GM21360 (cell line): ENCODE results near the gene GRIK4.

ENCODE experiments used
- ATAC-seq: cut with Tn5 transposase; IDR thresholded peaks from one replicate; pipeline ENCODE4 v1.9.1; 2021; ENCODE audit warnings: mild to moderate bottlenecking, moderate library complexity; ENCODE audit not compliant: unreplicated experiment

The GRIK4 gene

DNA sequence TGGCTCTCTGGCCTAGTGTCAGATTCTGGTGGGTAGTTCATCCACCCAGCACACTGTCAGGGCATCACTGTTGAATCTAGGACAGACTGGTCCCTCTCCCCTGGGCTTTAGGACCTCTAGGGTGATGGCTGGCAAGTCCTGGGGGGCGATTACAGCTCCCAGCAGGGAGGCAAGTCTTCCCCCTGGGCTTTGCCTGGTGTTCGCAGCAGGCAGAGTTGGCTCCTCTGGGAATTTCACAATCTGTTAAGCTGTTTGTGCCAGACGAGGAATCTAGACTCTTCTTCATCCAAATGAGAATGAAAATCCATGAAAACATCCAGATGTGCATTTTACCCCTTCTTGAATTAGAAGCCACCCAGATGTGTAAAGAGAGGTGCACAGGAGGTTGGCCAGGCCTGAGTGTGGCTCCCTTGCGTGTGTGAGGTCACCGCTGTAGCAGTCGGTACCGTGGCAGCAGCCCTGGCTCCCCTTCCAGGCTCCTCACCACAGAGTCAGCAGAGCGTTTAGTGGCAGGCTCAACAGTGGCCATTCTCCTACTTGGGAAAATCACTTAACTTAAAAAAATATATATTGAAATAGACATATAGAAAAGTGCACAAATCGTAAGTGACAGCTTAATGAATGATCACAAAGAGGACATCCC, 412.4 kb downstream of the GRIK4 start:
- no peak for ATAC-seq

DNA sequence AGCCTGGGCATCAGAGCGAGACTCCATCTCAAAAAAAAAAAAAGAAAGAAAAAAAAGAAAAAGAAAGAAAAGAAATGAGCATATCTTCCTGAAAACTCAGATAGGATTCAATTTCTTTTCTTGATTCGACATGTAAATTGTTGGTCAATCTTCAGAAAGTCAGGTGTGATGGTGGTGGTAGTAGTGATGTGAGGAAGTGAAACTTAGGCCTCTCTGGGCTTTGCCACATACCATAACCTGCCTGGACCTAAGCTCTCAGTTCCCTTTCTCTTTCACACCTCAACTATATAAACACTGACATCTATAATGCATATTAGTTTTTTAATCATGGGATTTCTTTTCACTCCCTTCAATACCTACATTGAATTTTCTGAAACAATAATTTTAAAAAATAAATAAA, 414.4 kb downstream of the GRIK4 start:
- ATAC-seq = peak; percentile 97

- no peak for ATAC-seq
These were observed 417.1 kb downstream of the GRIK4 start for GRCh38 chr11:120928627-120929026.

- ATAC-seq = no peak
These were observed 417.5 kb downstream of the GRIK4 start for GRCh38 chr11:120929090-120929489.

- ATAC-seq = no peak
These were observed 418.2 kb downstream of the GRIK4 start for GRCh38 chr11:120929664-120930154.

- ATAC-seq = no peak
These were observed 419.7 kb downstream of the GRIK4 start for GRCh38 chr11:120931057-120931779.

GRCh38 chr11:120932305-120932915, 420.9 kb downstream of the GRIK4 start:
- no peak for ATAC-seq

GRCh38 chr11:120936356-120936755, 424.8 kb downstream of the GRIK4 start:
- no peak for ATAC-seq

GRCh38 chr11:120937501-120937900, 426.0 kb downstream of the GRIK4 start:
- no peak for ATAC-seq

DNA sequence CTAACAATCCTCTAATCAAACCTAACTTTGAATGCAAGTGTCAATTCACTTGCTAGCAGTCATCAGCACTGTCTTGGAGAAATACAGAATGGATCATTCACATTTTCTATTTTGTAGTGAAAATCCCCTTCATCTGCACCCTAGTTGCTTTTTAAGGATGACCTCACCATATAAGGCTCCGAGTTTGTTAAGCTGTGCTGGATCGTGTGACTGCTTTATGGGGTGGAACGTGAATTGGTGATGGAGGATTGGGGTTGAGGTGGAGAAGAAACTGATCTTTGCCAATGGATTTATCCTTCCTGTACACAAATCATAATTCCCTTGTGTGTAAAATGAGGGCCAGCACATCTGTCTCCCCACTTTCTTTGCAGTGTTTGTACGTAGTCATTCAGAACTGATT, 426.7 kb downstream of the GRIK4 start:
- ATAC-seq = no peak

- no peak for ATAC-seq
These were observed 428.8 kb downstream of the GRIK4 start for GRCh38 chr11:120940160-120940848.

DNA sequence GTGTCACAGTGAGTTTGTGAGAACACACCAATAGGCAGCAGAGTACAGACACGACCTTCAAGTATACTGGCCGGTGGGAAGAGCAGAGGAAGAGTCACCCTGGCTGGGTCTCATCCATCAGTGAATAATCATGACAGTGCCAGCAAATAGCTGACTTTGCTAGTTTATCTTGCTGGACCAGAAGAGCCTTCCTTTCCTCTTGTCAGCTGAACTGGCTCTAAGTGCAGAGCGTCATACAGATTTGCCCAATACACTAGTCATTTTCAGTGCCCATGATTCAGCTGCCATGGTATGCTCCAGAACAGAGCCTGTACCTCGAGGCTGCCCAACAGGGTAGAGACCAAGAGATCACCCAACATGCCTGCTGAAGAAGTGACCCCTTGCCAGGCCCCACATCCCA, 429.5 kb downstream of the GRIK4 start:
- no peak for ATAC-seq

DNA sequence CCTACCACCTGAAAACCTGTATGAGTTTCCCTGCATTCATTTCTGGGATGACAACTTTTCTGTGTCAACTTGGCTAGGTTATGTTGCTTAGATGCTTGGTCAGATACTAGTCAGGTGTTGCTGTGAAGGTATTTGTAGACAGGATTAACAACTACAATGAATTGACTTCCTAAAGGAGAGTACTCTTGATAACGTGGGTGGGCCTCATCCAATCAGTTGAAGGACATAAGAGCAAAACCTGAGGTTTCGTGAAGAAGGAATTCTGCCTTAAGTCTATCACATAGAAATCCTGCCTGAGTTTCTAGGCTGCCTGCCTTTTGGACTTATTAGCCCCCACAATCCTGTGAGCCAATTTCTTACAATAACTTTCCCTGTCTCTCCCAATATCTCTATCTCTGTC, 431.2 kb downstream of the GRIK4 start:
- no peak for ATAC-seq

GRCh38 chr11:120945042-120945441, 433.5 kb downstream of the GRIK4 start:
- no peak for ATAC-seq

DNA sequence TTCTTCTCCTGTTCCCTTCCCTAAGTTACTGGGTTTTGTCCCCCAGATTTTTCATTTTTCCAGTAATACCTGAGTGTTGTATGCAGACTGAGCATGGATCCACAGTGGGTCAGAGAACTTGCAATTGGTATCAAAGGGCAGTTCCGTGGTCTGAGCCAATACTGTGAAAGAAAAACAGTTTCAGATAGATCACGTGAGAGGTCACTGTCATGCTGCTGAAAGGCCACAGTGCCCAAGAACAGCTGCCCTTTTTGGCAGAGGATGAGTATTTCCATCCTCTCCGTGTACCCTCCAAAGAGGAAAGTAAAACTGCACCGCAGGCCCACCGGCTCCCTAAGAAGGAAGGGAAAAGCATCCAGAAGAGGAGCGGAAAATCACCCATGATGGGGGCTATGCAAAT, 439.3 kb downstream of the GRIK4 start:
- ATAC-seq = no peak

DNA sequence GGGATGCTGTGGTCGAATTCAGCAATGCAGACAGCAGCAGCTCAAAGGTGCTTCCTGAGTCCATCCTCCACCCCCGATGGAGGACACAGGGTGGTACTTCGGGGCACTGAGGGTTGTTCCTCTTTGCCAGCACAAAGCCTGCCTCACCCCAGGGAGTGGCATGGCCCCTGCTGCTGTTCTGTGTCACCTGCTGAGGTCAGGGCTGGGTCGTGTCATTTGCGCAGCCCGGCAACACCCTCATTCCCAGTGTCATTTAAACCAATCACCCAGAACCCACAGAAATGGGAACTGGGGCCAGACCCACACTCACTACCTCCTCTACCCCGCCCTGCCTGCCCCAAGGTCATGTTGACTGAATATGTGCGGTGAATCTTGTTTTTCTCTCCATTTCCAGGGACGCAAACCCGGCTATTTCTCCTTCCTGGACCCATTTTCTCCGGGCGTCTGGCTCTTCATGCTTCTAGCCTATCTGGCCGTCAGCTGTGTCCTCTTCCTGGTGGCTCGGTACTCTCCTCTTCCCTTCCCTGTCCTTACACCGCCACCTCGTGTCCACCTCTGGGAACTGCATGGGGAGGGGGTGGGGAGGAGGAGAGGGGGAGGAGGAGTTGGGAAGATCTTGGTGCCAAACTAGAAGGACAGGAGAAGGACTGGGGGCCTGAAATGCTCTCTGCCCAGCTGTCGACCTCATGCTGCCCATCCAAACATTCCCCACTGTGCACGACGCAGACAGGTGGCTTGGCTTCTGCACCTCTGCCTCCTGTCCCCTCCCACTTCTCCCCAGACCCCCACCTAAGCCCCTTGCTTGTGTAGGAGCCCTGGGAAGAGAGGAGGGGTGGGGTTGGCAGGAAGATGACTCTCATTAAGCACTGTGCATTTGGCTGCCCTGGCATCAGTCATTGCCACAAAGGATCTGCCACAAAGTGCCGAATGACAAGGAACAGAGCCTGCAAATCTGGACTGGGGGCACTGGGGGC, 441.2 kb downstream of the GRIK4 start:
- no peak for ATAC-seq

GRCh38 chr11:120954381-120954780, 442.8 kb downstream of the GRIK4 start:
- ATAC-seq = no peak

DNA sequence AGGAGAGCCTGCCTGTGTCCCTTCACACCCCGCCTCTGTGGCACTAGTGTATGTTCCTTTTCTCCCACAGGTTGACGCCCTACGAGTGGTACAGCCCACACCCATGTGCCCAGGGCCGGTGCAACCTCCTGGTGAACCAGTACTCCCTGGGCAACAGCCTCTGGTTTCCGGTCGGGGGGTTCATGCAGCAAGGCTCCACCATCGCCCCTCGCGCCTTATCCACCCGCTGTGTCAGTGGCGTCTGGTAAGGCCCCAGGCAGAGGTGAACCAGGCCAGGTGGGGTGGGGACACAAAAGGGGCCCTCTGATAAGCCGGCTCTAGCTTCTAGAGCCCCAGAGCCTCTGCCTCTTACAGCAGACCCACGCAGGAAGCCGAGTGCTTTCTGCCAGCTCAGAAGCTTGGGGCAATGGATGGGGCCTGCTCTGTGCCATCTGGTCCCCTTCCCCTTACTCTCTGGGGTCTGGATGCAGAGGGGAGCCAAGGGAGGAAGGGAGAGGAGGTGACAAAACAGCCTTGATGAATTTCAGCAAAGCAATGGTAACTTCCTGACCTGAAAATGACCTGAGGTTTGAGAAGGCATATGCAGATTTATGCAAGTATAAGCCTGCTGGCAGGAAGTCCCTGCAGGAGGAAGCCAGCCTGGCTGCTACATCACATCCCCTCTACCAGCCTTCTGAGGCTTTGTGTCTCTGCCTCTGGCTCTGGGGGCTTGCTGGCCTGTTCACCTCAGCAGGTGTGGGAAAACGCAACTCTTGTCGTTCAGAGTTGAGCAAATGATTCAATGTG, 445.4 kb downstream of the GRIK4 start:
- no peak for ATAC-seq

GRCh38 chr11:120958185-120958584, 446.6 kb downstream of the GRIK4 start:
- no peak for ATAC-seq

DNA sequence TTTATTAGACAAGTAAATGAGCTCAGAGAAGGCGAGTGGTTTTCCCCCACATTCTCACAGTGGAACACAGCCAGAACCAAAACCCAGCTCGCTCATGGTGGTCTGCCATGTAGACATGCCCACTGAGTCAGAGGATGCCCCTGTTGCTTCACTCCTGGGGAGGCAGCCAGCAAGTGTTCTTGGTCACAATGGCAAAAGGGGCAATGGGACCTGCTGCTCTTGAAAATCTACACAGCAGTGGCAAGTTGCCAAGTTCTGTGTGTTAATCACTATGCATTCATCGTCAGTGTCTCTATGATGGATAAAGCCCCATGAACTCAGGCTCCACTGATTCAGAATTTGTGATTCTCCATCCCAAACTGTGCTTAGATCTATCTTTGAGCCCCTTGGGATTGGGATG, 447.6 kb downstream of the GRIK4 start:
- ATAC-seq = no peak
